ENCODE data around the gene RIOK2.

RIOK2 gene

DNA sequence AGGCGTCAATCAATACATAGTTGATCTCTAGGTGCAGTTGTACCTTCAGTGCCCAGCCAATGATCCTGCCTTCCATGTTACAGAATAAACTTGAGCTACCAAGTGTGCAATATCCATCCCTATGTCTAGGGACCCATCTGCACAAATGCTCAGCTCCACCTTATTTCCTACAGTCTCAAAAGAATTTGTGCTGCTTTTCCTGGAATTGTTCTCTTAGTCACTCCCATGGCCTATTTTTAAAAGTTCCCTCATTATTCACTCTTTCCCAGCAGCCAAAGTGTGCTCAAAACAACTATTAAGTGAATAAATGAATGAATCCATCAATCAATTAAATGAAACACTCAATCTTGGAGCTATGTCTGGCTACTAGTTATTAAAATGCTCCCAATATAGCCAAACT is 55.3 kb downstream of the RIOK2 start:
- Histone ChIP-seq H3K36me3 (ENCODE audit: control insufficient read depth in 2 of 2, insufficient read depth in 2 of 2, low read length in 2 of 2) (no peaks in the 10 kb centered on the region), H3K27me3 (ENCODE audit: control insufficient read depth in 1 of 2, insufficient read depth in 2 of 2, low read length in 2 of 2) (no peaks in the 10 kb centered on the region), H3K9ac (ENCODE audit: low read length in 2 of 2) (no peak overlapping the region), H3K27ac (ENCODE audit: low read length) (no peak overlapping the region), H3K9me3 (ENCODE audit: control insufficient read depth in 2 of 2, low read length in 2 of 2) (no peaks in the 10 kb centered on the region), H3K4me1 (ENCODE audit: control insufficient read depth, insufficient read depth, low read length) (peaks cover 7% of the 10 kb centered on the region), H3K4me3 (ENCODE audit: low read length in 2 of 2) (no peak overlapping the region)

DNA sequence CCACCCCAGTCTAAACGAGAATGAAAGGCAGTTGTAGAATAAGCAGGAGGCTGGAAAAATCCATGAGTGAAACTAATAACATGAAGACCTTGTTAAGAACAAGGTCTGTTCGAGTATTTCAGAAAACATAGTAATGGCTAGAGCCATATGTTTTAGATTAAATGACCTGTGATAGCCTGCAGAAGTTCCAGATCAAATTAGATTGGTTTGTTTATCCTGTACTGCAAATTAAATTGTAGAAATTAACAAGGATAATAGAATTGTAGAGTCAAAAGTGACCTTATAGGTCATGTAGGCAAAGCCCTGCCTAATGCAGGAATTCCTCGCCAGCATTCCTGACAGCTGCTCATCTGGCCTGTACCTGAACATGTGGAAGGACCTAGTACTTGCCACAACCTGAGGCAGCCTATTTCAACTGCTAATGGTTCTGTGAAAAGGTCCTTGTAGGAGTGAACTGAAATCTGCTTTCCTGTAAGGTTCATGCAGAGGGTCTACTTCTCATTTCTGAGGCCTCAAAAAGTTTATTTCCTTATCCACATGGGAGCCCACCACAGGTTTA is 57.8 kb downstream of the RIOK2 start:
- no peaks in the 10 kb centered on the region for H3K27me3 ChIP-seq (ENCODE audit: control insufficient read depth in 1 of 2, insufficient read depth in 2 of 2, low read length in 2 of 2)
- H3K4me1 ChIP-seq (ENCODE audit: control insufficient read depth, insufficient read depth, low read length), result no peaks in the 10 kb centered on the region
- H3K4me3 ChIP-seq (ENCODE audit: low read length in 2 of 2), result no peak overlapping the region
- no peak overlapping the region for H3K27ac ChIP-seq (ENCODE audit: low read length)
- no peak overlapping the region for H3K9ac ChIP-seq (ENCODE audit: low read length in 2 of 2)
- H3K36me3 ChIP-seq (ENCODE audit: control insufficient read depth in 2 of 2, insufficient read depth in 2 of 2, low read length in 2 of 2), result no peaks in the 10 kb centered on the region
- no peaks in the 10 kb centered on the region for H3K9me3 ChIP-seq (ENCODE audit: control insufficient read depth in 2 of 2, low read length in 2 of 2)

GRCh38 chr5:97124335-97124734 is 58.7 kb downstream of the RIOK2 start:
- no peaks in the 10 kb centered on the region for H3K9me3 ChIP-seq (ENCODE audit: control insufficient read depth in 2 of 2, low read length in 2 of 2)
- no peaks in the 10 kb centered on the region for H3K27me3 ChIP-seq (ENCODE audit: control insufficient read depth in 1 of 2, insufficient read depth in 2 of 2, low read length in 2 of 2)
- no peaks in the 10 kb centered on the region for H3K36me3 ChIP-seq (ENCODE audit: control insufficient read depth in 2 of 2, insufficient read depth in 2 of 2, low read length in 2 of 2)
- no peaks in the 10 kb centered on the region for H3K4me1 ChIP-seq (ENCODE audit: control insufficient read depth, insufficient read depth, low read length)
- no peak overlapping the region for H3K9ac ChIP-seq (ENCODE audit: low read length in 2 of 2)
- H3K27ac ChIP-seq (ENCODE audit: low read length), result no peak overlapping the region
- no peak overlapping the region for H3K4me3 ChIP-seq (ENCODE audit: low read length in 2 of 2)

DNA sequence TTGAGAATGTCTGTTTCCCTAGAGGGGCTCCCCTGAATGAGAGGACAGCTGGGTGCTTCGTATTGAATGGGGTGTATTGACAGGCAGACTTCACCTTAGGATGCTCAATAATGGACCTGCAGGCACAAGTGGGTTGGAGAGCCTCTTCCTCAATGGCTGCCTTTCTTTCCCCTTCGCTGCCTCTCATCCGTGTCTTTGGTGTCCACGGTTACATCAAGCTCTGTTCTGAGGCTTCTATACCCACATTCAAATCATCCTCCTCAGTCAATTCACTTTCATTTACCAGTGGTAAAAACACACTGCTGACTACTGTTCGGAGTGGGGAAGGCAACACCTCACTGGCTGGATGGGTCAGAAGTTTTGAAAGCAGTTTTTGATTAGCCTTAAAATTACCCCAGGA is 61.2 kb downstream of the RIOK2 start:
- Histone ChIP-seq H3K27ac (ENCODE audit: low read length) (no peak overlapping the region), H3K4me1 (ENCODE audit: control insufficient read depth, insufficient read depth, low read length) (no peaks in the 10 kb centered on the region), H3K9me3 (ENCODE audit: control insufficient read depth in 2 of 2, low read length in 2 of 2) (no peaks in the 10 kb centered on the region), H3K4me3 (ENCODE audit: low read length in 2 of 2) (no peak overlapping the region), H3K27me3 (ENCODE audit: control insufficient read depth in 1 of 2, insufficient read depth in 2 of 2, low read length in 2 of 2) (no peaks in the 10 kb centered on the region), H3K36me3 (ENCODE audit: control insufficient read depth in 2 of 2, insufficient read depth in 2 of 2, low read length in 2 of 2) (no peaks in the 10 kb centered on the region), H3K9ac (ENCODE audit: low read length in 2 of 2) (no peak overlapping the region)

DNA sequence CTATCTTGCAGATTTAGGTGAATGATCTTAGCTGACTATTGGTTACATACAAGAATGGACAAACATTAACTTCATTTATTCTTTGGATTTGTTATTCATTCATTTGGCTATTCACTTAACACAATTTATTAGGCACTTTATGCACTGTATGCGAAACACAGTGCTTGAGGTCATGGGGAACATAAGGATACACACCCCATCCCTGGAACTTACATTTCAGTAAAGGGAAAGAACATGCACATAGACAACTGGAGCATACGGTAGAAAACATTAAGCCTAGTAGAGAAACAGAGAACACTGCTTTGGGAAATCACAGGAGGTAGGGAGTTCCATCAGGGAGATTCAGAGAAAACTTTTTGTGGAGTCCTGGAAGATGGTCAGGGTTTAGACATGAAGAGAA is 62.9 kb downstream of the RIOK2 start:
- no peak overlapping the region for H3K4me3 ChIP-seq (ENCODE audit: low read length in 2 of 2)

DNA sequence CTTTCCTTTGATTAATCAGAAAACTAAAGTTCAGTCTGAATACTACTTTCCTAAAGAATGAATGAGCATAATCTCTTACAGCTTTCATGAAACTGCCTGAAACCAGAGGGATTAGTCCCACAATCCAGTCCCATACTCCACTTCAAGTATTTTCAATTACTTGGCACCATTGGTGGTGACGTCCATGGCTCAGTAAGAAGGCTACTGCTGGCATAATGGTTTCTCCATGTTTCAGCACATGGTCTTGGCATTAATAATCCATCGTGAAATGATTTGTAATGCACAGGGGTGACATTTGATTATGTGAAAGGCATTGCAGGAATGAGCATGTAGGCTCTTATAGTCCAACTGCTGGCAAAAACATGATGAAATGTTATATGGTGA is 64.0 kb downstream of the RIOK2 start:
- Histone ChIP-seq H3K27me3 (ENCODE audit: control insufficient read depth in 1 of 2, insufficient read depth in 2 of 2, low read length in 2 of 2) (no peaks in the 10 kb centered on the region), H3K27ac (ENCODE audit: low read length) (no peak overlapping the region), H3K4me3 (ENCODE audit: low read length in 2 of 2) (no peak overlapping the region), H3K4me1 (ENCODE audit: control insufficient read depth, insufficient read depth, low read length) (no peaks in the 10 kb centered on the region), H3K9me3 (ENCODE audit: control insufficient read depth in 2 of 2, low read length in 2 of 2) (no peaks in the 10 kb centered on the region), H3K9ac (ENCODE audit: low read length in 2 of 2) (no peak overlapping the region), H3K36me3 (ENCODE audit: control insufficient read depth in 2 of 2, insufficient read depth in 2 of 2, low read length in 2 of 2) (no peaks in the 10 kb centered on the region)

More for the DNA sequence above, 62.9 kb downstream of the RIOK2 start:
- no peaks in the 10 kb centered on the region for H3K36me3 ChIP-seq (ENCODE audit: control insufficient read depth in 2 of 2, insufficient read depth in 2 of 2, low read length in 2 of 2)
- no peaks in the 10 kb centered on the region for H3K4me1 ChIP-seq (ENCODE audit: control insufficient read depth, insufficient read depth, low read length)
- H3K9me3 ChIP-seq (ENCODE audit: control insufficient read depth in 2 of 2, low read length in 2 of 2), result no peaks in the 10 kb centered on the region
- H3K27ac ChIP-seq (ENCODE audit: low read length), result no peak overlapping the region
- H3K9ac ChIP-seq (ENCODE audit: low read length in 2 of 2), result no peak overlapping the region
- H3K27me3 ChIP-seq (ENCODE audit: control insufficient read depth in 1 of 2, insufficient read depth in 2 of 2, low read length in 2 of 2), result no peaks in the 10 kb centered on the region

DNA sequence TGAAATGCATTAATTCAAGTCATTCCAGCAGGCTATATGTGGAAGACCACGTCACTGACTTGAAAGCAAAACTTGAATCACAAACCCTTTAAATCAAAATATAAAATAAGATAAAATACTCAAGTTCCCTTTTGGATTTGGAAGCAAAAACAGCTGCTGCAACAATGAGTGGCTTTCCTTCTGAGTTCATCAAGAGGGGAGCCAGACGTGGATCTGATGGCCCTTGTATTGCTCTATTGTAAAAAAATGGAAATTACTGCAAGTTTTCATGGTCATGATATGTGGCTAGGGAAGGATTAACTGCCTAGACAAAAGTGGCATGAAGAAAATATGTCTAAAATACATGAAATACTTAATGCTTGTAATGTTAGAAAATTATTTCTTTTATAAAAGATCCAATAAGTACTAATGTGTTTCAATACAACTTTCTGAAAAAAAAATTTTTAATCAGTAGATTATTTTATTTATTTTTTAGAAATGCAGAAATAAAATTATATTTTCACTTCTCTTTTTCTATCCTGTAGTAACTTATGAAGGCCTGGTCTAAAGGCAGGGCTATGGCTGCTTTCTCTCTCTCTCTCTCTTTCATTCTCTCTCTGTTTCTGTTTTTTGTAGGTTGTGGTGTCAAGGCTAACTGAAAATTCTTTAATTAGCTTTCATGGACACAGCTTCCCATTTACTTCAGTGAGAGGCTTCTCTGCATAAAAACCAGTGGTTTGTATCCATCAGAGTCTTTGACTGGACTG is 64.6 kb downstream of the RIOK2 start:
- Histone ChIP-seq H3K9me3 (ENCODE audit: control insufficient read depth in 2 of 2, low read length in 2 of 2) (no peaks in the 10 kb centered on the region), H3K4me1 (ENCODE audit: control insufficient read depth, insufficient read depth, low read length) (no peaks in the 10 kb centered on the region), H3K27me3 (ENCODE audit: control insufficient read depth in 1 of 2, insufficient read depth in 2 of 2, low read length in 2 of 2) (no peaks in the 10 kb centered on the region), H3K27ac (ENCODE audit: low read length) (no peak overlapping the region), H3K36me3 (ENCODE audit: control insufficient read depth in 2 of 2, insufficient read depth in 2 of 2, low read length in 2 of 2) (no peaks in the 10 kb centered on the region), H3K4me3 (ENCODE audit: low read length in 2 of 2) (no peak overlapping the region), H3K9ac (ENCODE audit: low read length in 2 of 2) (no peak overlapping the region)

- Histone ChIP-seq H3K4me3 (ENCODE audit: low read length in 2 of 2) (no peak overlapping the region), H3K27ac (ENCODE audit: low read length) (no peak overlapping the region), H3K36me3 (ENCODE audit: control insufficient read depth in 2 of 2, insufficient read depth in 2 of 2, low read length in 2 of 2) (no peaks in the 10 kb centered on the region), H3K9me3 (ENCODE audit: control insufficient read depth in 2 of 2, low read length in 2 of 2) (no peaks in the 10 kb centered on the region), H3K4me1 (ENCODE audit: control insufficient read depth, insufficient read depth, low read length) (no peaks in the 10 kb centered on the region), H3K27me3 (ENCODE audit: control insufficient read depth in 1 of 2, insufficient read depth in 2 of 2, low read length in 2 of 2) (no peaks in the 10 kb centered on the region), H3K9ac (ENCODE audit: low read length in 2 of 2) (no peak overlapping the region)
Measured at GRCh38 chr5:97115932-97116331, 67.1 kb downstream of the RIOK2 start.

DNA sequence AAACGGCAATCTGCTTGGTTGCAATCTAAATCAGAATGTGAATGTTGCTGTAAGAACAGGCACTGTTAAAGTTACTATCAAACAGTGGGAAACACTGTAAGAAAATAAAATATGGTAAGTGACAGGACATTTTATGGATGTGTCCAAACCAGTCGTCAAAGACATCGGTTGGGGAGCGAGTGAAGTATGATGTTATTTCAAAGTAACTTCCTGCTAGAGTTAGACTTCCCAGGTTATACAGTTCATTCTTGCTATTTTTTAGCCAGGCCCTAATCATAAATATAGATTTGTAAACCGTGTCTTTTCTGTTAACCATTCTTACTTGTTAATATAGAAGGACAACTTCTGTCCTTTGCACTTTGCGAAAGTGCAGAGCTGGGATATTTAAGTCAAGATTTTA is 70.8 kb downstream of the RIOK2 start:
- no peaks in the 10 kb centered on the region for H3K4me1 ChIP-seq (ENCODE audit: control insufficient read depth, insufficient read depth, low read length)
- no peaks in the 10 kb centered on the region for H3K36me3 ChIP-seq (ENCODE audit: control insufficient read depth in 2 of 2, insufficient read depth in 2 of 2, low read length in 2 of 2)
- H3K9me3 ChIP-seq (ENCODE audit: control insufficient read depth in 2 of 2, low read length in 2 of 2), result no peaks in the 10 kb centered on the region
- no peaks in the 10 kb centered on the region for H3K27me3 ChIP-seq (ENCODE audit: control insufficient read depth in 1 of 2, insufficient read depth in 2 of 2, low read length in 2 of 2)
- no peak overlapping the region for H3K27ac ChIP-seq (ENCODE audit: low read length)
- no peak overlapping the region for H3K9ac ChIP-seq (ENCODE audit: low read length in 2 of 2)
- H3K4me3 ChIP-seq (ENCODE audit: low read length in 2 of 2), result no peak overlapping the region

- Histone ChIP-seq H3K4me3 (ENCODE audit: low read length in 2 of 2) (no peak overlapping the region), H3K4me1 (ENCODE audit: control insufficient read depth, insufficient read depth, low read length) (no peaks in the 10 kb centered on the region), H3K9ac (ENCODE audit: low read length in 2 of 2) (no peak overlapping the region), H3K27me3 (ENCODE audit: control insufficient read depth in 1 of 2, insufficient read depth in 2 of 2, low read length in 2 of 2) (no peaks in the 10 kb centered on the region), H3K9me3 (ENCODE audit: control insufficient read depth in 2 of 2, low read length in 2 of 2) (no peaks in the 10 kb centered on the region), H3K27ac (ENCODE audit: low read length) (no peak overlapping the region), H3K36me3 (ENCODE audit: control insufficient read depth in 2 of 2, insufficient read depth in 2 of 2, low read length in 2 of 2) (no peaks in the 10 kb centered on the region)
Measured at GRCh38 chr5:97111616-97112015, 71.4 kb downstream of the RIOK2 start.

- no peak overlapping the region for H3K9ac ChIP-seq (ENCODE audit: low read length in 2 of 2)
- no peak overlapping the region for H3K27ac ChIP-seq (ENCODE audit: low read length)
- H3K9me3 ChIP-seq (ENCODE audit: control insufficient read depth in 2 of 2, low read length in 2 of 2), result no peaks in the 10 kb centered on the region
- peaks cover 3% of the 10 kb centered on the region for H3K4me1 ChIP-seq (ENCODE audit: control insufficient read depth, insufficient read depth, low read length)
- H3K27me3 ChIP-seq (ENCODE audit: control insufficient read depth in 1 of 2, insufficient read depth in 2 of 2, low read length in 2 of 2), result no peaks in the 10 kb centered on the region
- H3K36me3 ChIP-seq (ENCODE audit: control insufficient read depth in 2 of 2, insufficient read depth in 2 of 2, low read length in 2 of 2), result no peaks in the 10 kb centered on the region
- no peak overlapping the region for H3K4me3 ChIP-seq (ENCODE audit: low read length in 2 of 2)
Measured at GRCh38 chr5:97111004-97111403, 72.0 kb downstream of the RIOK2 start.

All from stomach smooth muscle (tissue), 2 donors.